Liver (tissue), 9 donors: Measurements from ENCODE around the gene NELL1. TPM values are rescaled to one million over a fixed set of nuclear protein-coding genes. Genes with fewer than 3 reads are reported as not detected.

Experiments used
- DNase-seq: peaks from one replicate; pipeline ENCODE4 v3.0.0-alpha.2; 2017; ENCODE audit warnings: low spot score
- H3K27ac ChIP-seq, 2 donors: one replicate each; pipeline ENCODE4 v1.7.0; 2013; ENCODE audit warnings: inconsistent platforms in 2 of 2, low read length in 2 of 2, control low read depth in 1 of 2, low read depth in 1 of 2, mild to moderate bottlenecking in 1 of 2
- H3K27me3 ChIP-seq, 4 donors: one replicate each; pipeline versions ENCODE4 v1.6.1 to v1.7.0; 2013; ENCODE audit warnings: low read length in 3 of 4, inconsistent platforms in 1 of 4, mild to moderate bottlenecking in 1 of 4, moderate library complexity in 1 of 4; ENCODE audit not compliant: control insufficient read depth in 4 of 4, insufficient read depth in 4 of 4
- H3K36me3 ChIP-seq, 4 donors: one replicate each; pipeline versions ENCODE4 v1.6.1 to v1.7.0; 2013; ENCODE audit warnings: low read length in 3 of 4, mild to moderate bottlenecking in 3 of 4, low read depth in 1 of 4, moderate library complexity in 1 of 4; ENCODE audit not compliant: control insufficient read depth in 4 of 4, insufficient read depth in 3 of 4
- H3K4me1 ChIP-seq, 4 donors: one replicate each; pipeline versions ENCODE4 v1.6.1 to v1.7.0; 2013; ENCODE audit warnings: low read length in 3 of 4, mild to moderate bottlenecking in 3 of 4, moderate library complexity in 1 of 4; ENCODE audit not compliant: control insufficient read depth in 4 of 4, insufficient read depth in 4 of 4
- H3K4me3 ChIP-seq, 3 donors: one replicate each; pipeline versions ENCODE4 v1.6.1 to v1.7.0; 2013; ENCODE audit warnings: low read length in 3 of 3, control low read depth in 1 of 3, low read depth in 1 of 3, mild to moderate bottlenecking in 1 of 3
- H3K9ac ChIP-seq, 2 donors: one replicate each; pipeline ENCODE4 v1.7.0; 2013; ENCODE audit warnings: low read length in 2 of 2, mild to moderate bottlenecking in 2 of 2, moderate library complexity in 2 of 2, control low read depth in 1 of 2, low read depth in 1 of 2
- H3K9me3 ChIP-seq, 4 donors: one replicate each; pipeline versions ENCODE4 v1.6.1 to v1.7.0; 2013; ENCODE audit warnings: low read length in 3 of 4; ENCODE audit not compliant: control insufficient read depth in 4 of 4
- ATF3 ChIP-seq: IDR thresholded peaks from 2 replicates; pipeline ENCODE4 v1.6.1; 2016; ENCODE audit warnings: antibody characterized with exemption
- CTCF ChIP-seq: fragments of 150-350 bp; IDR thresholded peaks from 2 replicates; pipeline ENCODE4 v1.5.1; 2017; ENCODE audit warnings: improper control_type of control experiment, low read depth, low read length; ENCODE audit not compliant: missing input control
- EGR1 ChIP-seq, 2 donors: IDR thresholded peaks; 2 replicates each; pipeline ENCODE4 v1.6.1; 2016 to 2018; ENCODE audit warnings: antibody characterized with exemption in 2 of 2, low read depth in 2 of 2
- FOXA1 ChIP-seq: IDR thresholded peaks from 2 replicates; pipeline ENCODE4 v1.6.1; 2016; ENCODE audit warnings: antibody characterized with exemption
- FOXA2 ChIP-seq: IDR thresholded peaks from 2 replicates; pipeline ENCODE4 v1.6.1; 2016; ENCODE audit warnings: antibody characterized with exemption
- GABPA ChIP-seq, 2 donors: IDR thresholded peaks in 1 of 2; conservative IDR thresholded peaks in 1 of 2; 2 replicates each; pipeline ENCODE4 v1.6.1; 2016; ENCODE audit warnings: antibody characterized with exemption in 2 of 2, mild to moderate bottlenecking in 1 of 2, moderate library complexity in 1 of 2
- HNF4A ChIP-seq, 2 donors: conservative IDR thresholded peaks; 2 replicates each; pipeline ENCODE4 v1.6.1; 2016; ENCODE audit warnings: antibody characterized with exemption in 2 of 2, mild to moderate bottlenecking in 2 of 2
- HNF4G ChIP-seq: IDR thresholded peaks from 2 replicates; pipeline ENCODE4 v1.6.1; 2016; ENCODE audit warnings: antibody characterized with exemption
- JUND ChIP-seq, 2 donors: IDR thresholded peaks; 2 replicates each; pipeline ENCODE4 v1.6.1; 2016; ENCODE audit warnings: antibody characterized with exemption in 2 of 2
- MAX ChIP-seq: IDR thresholded peaks from 2 replicates; pipeline ENCODE4 v1.6.1; 2016; ENCODE audit warnings: antibody characterized with exemption
- NR2F2 ChIP-seq: IDR thresholded peaks from 2 replicates; pipeline ENCODE4 v1.6.1; 2016; ENCODE audit warnings: antibody characterized with exemption
- RAD21 ChIP-seq, 2 donors: IDR thresholded peaks; 2 replicates each; pipeline ENCODE4 v1.6.1; 2016; ENCODE audit warnings: antibody characterized with exemption in 2 of 2, mild to moderate bottlenecking in 2 of 2
- REST ChIP-seq: IDR thresholded peaks from 2 replicates; pipeline ENCODE4 v1.6.1; 2016; ENCODE audit warnings: antibody characterized with exemption, mild to moderate bottlenecking
- RXRA ChIP-seq, 2 donors: IDR thresholded peaks; 2 replicates each; pipeline ENCODE4 v1.6.1; 2017 to 2018; ENCODE audit warnings: antibody characterized with exemption in 2 of 2, mild to moderate bottlenecking in 1 of 2
- SP1 ChIP-seq: IDR thresholded peaks from 2 replicates; pipeline ENCODE4 v1.6.1; 2018; ENCODE audit warnings: antibody characterized with exemption, mild to moderate bottlenecking
- TAF1 ChIP-seq: conservative IDR thresholded peaks from 2 replicates; pipeline ENCODE4 v1.6.1; 2016; ENCODE audit warnings: antibody characterized with exemption, mild to moderate bottlenecking
- YY1 ChIP-seq: IDR thresholded peaks from 2 replicates; pipeline ENCODE4 v1.6.1; 2016; ENCODE audit warnings: antibody characterized with exemption, mild to moderate bottlenecking
- ZBTB33 ChIP-seq: IDR thresholded peaks from 2 replicates; pipeline ENCODE4 v1.6.1; 2016; ENCODE audit warnings: antibody characterized with exemption
- WGBS: extraction: QIAGEN DNeasy Blood & Tissue Kit; methylation state at CpG from one replicate; pipeline ENCODE4 v1.1.7; 2013; 5-methylcytosine and 5-hydroxymethylcytosine counted together
- polyA plus RNA-seq, 2 donors: library from polyadenylated mRNA; stranded (reverse) in 1 of 2; unstranded in 1 of 2; fragments of 200-250 nt in 1 of 2; fragments of >200 nt in 1 of 2; fragmentation: Nextera tagmentation in 1 of 2; extraction: Ambion mirVana in 1 of 2; gene quantifications; one replicate each; pipeline versions ENCODE4 v1.2.1 to v1.2.3, GENCODE V29; 2013 to 2015
- total RNA-seq, 2 donors: library from RNA; depleted of rRNA; stranded (reverse); fragments of >200 nt; gene quantifications; one replicate each; pipeline ENCODE4 v1.2.3, GENCODE V29; 2014
- donor health status: healthy.
- donor health status: healthy.
- donor health status: healthy.
- donor health status: healthy.
- donor health status: healthy.

NELL1 gene
- total and polyA plus RNA-seq, 4 donors, result not detected

GRCh38 chr11:20661850-20662249 is 7.5 kb upstream of the NELL1 start:
- Histone ChIP-seq H3K4me1 (no peaks in the 10 kb centered on the region), H3K27ac (no peak overlapping the region), H3K36me3 (no peaks in the 10 kb centered on the region), H3K27me3 (peaks cover 0 to under 1% (median 0%) of the 10 kb centered on the region in 4 donors), H3K4me3 (no peak overlapping the region), H3K9ac (no peak overlapping the region), H3K9me3 (no peaks in the 10 kb centered on the region)
- 70% methylated on average over 3 of the region's 3 CpGs for WGBS
- TF ChIP-seq JUND (IDR thresholded peaks at IDR 0.05) (no peak), TAF1 (no peak), FOXA2 (no peak), HNF4A (conservative IDR thresholded peaks at IDR 0.05) (no peak), SP1 (no peak), ZBTB33 (no peak), HNF4G (no peak), RXRA (IDR thresholded peaks at IDR 0.05) (no peak), GABPA (IDR thresholded peaks at IDR 0.05 in 1 of 2, conservative IDR thresholded peaks at IDR 0.05 in 1 of 2) (no peak), ATF3 (no peak), NR2F2 (no peak), FOXA1 (no peak), EGR1 (IDR thresholded peaks at IDR 0.05; ENCODE audit: low read depth in 2 of 2) (no peak)
- DNase-seq, result no peak

GRCh38 chr11:20668131-20668809 is 1.1 kb upstream of the NELL1 start:
- Histone ChIP-seq H3K9me3 (no peaks in the 10 kb centered on the region), H3K4me1 (peaks cover 8 to 16% (median 12%) of the 10 kb centered on the region in 4 donors), H3K9ac (no peak overlapping the region), H3K36me3 (no peaks in the 10 kb centered on the region), H3K27me3 (peaks cover 6 to 17% (median 10%) of the 10 kb centered on the region in 4 donors), H3K4me3 (no peak overlapping the region), H3K27ac (no peak overlapping the region)
- 3% methylated on average over 10 of the region's 10 CpGs for WGBS
- no peak for TF ChIP-seq HNF4A (conservative IDR thresholded peaks at IDR 0.05)
- no peak for TF ChIP-seq SP1
- TF ChIP-seq MAX, result no peak
- TF ChIP-seq HNF4G, result no peak
- no peak for TF ChIP-seq GABPA (IDR thresholded peaks at IDR 0.05 in 1 of 2, conservative IDR thresholded peaks at IDR 0.05 in 1 of 2)
- no peak for TF ChIP-seq JUND (IDR thresholded peaks at IDR 0.05)
- no peak for TF ChIP-seq FOXA2
- TF ChIP-seq ATF3, result no peak
- TF ChIP-seq TAF1, result no peak
- TF ChIP-seq NR2F2, result no peak
- no peak for TF ChIP-seq CTCF
- no peak for TF ChIP-seq RAD21 (IDR thresholded peaks at IDR 0.05)
- no peak for TF ChIP-seq YY1
- TF ChIP-seq FOXA1, result no peak
- TF ChIP-seq ZBTB33, result no peak
- no peak for TF ChIP-seq REST
- TF ChIP-seq RXRA (IDR thresholded peaks at IDR 0.05), result no peak
- TF ChIP-seq EGR1 (IDR thresholded peaks at IDR 0.05; ENCODE audit: low read depth in 2 of 2), result no peak
- DNase-seq, result no peak
